ENCODE measurements around the gene RBBP7. TPM values are rescaled to one million over a fixed set of nuclear protein-coding genes. Genes with fewer than 3 reads are reported as not detected.
A peak's percentile ranks its signal among the peaks of the same experiment; 100 is the strongest.
"Not testable (repeated sequence)": the region's sequence is repeated elsewhere in the genome, so short reads cannot be mapped to it uniquely, and the experiment has no call there.

Gene RBBP7
- total RNA-seq, 1 experiment from 2014 or later: 138 TPM

GRCh38 chrX:16870862-16871815 lies 977 bp upstream of the RBBP7 start:
- H3K4me3 ChIP-seq (ENCODE audit: low read length): peak overlapping the region; percentile 68
- DNase-seq: peak; percentile 44
- H3K27me3 ChIP-seq (ENCODE audit: low read length): no peaks in the 10 kb centered on the region
- peak overlapping the region; percentile 39; the same call in 1 of the 2 replicates for H2AFZ ChIP-seq (ENCODE audit: low read length)
- no peaks in the 10 kb centered on the region for H3K9me2 ChIP-seq (replicated peaks; ENCODE audit: insufficient read depth, low read length)
- no peaks in the 10 kb centered on the region; the same call in 1 of the 2 replicates for H4K20me1 ChIP-seq (ENCODE audit: insufficient read depth, low read depth, low read length)
- peaks cover 8% of the 10 kb centered on the region for H3K36me3 ChIP-seq (ENCODE audit: insufficient read depth, low read length)
- H3K9me3 ChIP-seq (ENCODE audit: low read length): no peaks in the 10 kb centered on the region
- peak overlapping the region; percentile 83 for H3K27ac ChIP-seq (ENCODE audit: low read length)
- H3K9ac ChIP-seq (ENCODE audit: low read length): peak overlapping the region; percentile 86
- H3K79me2 ChIP-seq (ENCODE audit: low read length): peaks cover 31% of the 10 kb centered on the region
- H3K4me1 ChIP-seq (ENCODE audit: low read length): peaks cover 32% of the 10 kb centered on the region
- peak overlapping the region; percentile 79 for H3K4me2 ChIP-seq (ENCODE audit: low read depth, low read length, poor library complexity, severe bottlenecking)

GRCh38 chrX:16869393-16870094 lies 618 bp downstream of the RBBP7 start:
- Histone ChIP-seq H3K4me2 (ENCODE audit: low read depth, low read length, poor library complexity, severe bottlenecking) (peak overlapping the region; percentile 65), H3K4me1 (ENCODE audit: low read length) (peaks cover 32% of the 10 kb centered on the region), H3K27me3 (ENCODE audit: low read length) (no peaks in the 10 kb centered on the region), H3K4me3 (ENCODE audit: low read length) (peak overlapping the region; percentile 73), H3K27ac (ENCODE audit: low read length) (peak overlapping the region; percentile 82), H3K9ac (ENCODE audit: low read length) (peak overlapping the region; percentile 82), H3K79me2 (ENCODE audit: low read length) (peaks cover 44% of the 10 kb centered on the region), H2AFZ (ENCODE audit: low read length) (no peak overlapping the region), H3K9me2 (replicated peaks; ENCODE audit: insufficient read depth, low read length) (no peaks in the 10 kb centered on the region), H3K36me3 (ENCODE audit: insufficient read depth, low read length) (peaks cover 16% of the 10 kb centered on the region), H4K20me1 (ENCODE audit: insufficient read depth, low read depth, low read length) (peaks cover 3% of the 10 kb centered on the region; the same call in 1 of the 2 replicates), H3K9me3 (ENCODE audit: low read length) (no peaks in the 10 kb centered on the region)
- peak; percentile 82 for DNase-seq

- H3K9me3 ChIP-seq (ENCODE audit: low read length): no peaks in the 10 kb centered on the region
- H4K20me1 ChIP-seq (ENCODE audit: insufficient read depth, low read depth, low read length): peaks cover 5% of the 10 kb centered on the region; the same call in 1 of the 2 replicates
- H3K36me3 ChIP-seq (ENCODE audit: insufficient read depth, low read length): peaks cover 16% of the 10 kb centered on the region
- no peak overlapping the region for H3K27ac ChIP-seq (ENCODE audit: low read length)
- H3K9ac ChIP-seq (ENCODE audit: low read length): peak overlapping the region; percentile 82
- DNase-seq: no peak
- no peaks in the 10 kb centered on the region for H3K27me3 ChIP-seq (ENCODE audit: low read length)
- H3K4me3 ChIP-seq (ENCODE audit: low read length): peak overlapping the region; percentile 67
- peaks cover 49% of the 10 kb centered on the region for H3K79me2 ChIP-seq (ENCODE audit: low read length)
- H3K9me2 ChIP-seq (replicated peaks; ENCODE audit: insufficient read depth, low read length): no peaks in the 10 kb centered on the region
- peak overlapping the region; percentile 65 for H3K4me2 ChIP-seq (ENCODE audit: low read depth, low read length, poor library complexity, severe bottlenecking)
- no peak overlapping the region for H2AFZ ChIP-seq (ENCODE audit: low read length)
- H3K4me1 ChIP-seq (ENCODE audit: low read length): peaks cover 28% of the 10 kb centered on the region
Measured at GRCh38 chrX:16868920-16869319, 1.2 kb downstream of the RBBP7 start.

- H3K79me2 ChIP-seq (ENCODE audit: low read length): peaks cover 58% of the 10 kb centered on the region
- peaks cover 5% of the 10 kb centered on the region; the same call in 1 of the 2 replicates for H4K20me1 ChIP-seq (ENCODE audit: insufficient read depth, low read depth, low read length)
- peaks cover 17% of the 10 kb centered on the region for H3K36me3 ChIP-seq (ENCODE audit: insufficient read depth, low read length)
- H3K27me3 ChIP-seq (ENCODE audit: low read length): no peaks in the 10 kb centered on the region
- no peak for DNase-seq
- no peak overlapping the region for H2AFZ ChIP-seq (ENCODE audit: low read length)
- no peak overlapping the region for H3K9ac ChIP-seq (ENCODE audit: low read length)
- no peak overlapping the region for H3K27ac ChIP-seq (ENCODE audit: low read length)
- H3K4me1 ChIP-seq (ENCODE audit: low read length): peaks cover 30% of the 10 kb centered on the region
- H3K9me2 ChIP-seq (replicated peaks; ENCODE audit: insufficient read depth, low read length): no peaks in the 10 kb centered on the region
- H3K4me3 ChIP-seq (ENCODE audit: low read length): peak overlapping the region; percentile 67; the same call in 1 of the 2 replicates
- H3K4me2 ChIP-seq (ENCODE audit: low read depth, low read length, poor library complexity, severe bottlenecking): peak overlapping the region; percentile 65
- no peaks in the 10 kb centered on the region for H3K9me3 ChIP-seq (ENCODE audit: low read length)
Measured at GRCh38 chrX:16867947-16868346, 2.2 kb downstream of the RBBP7 start.

- Histone ChIP-seq H3K4me2 (ENCODE audit: low read depth, low read length, poor library complexity, severe bottlenecking) (no peak overlapping the region), H3K79me2 (ENCODE audit: low read length) (peaks cover 80% of the 10 kb centered on the region), H4K20me1 (ENCODE audit: insufficient read depth, low read depth, low read length) (peaks cover 9% of the 10 kb centered on the region; the same call in 1 of the 2 replicates), H3K9me3 (ENCODE audit: low read length) (no peaks in the 10 kb centered on the region), H3K4me1 (ENCODE audit: low read length) (peaks cover 8% of the 10 kb centered on the region; the same call in 1 of the 2 replicates), H3K9me2 (replicated peaks; ENCODE audit: insufficient read depth, low read length) (no peaks in the 10 kb centered on the region), H3K27ac (ENCODE audit: low read length) (no peak overlapping the region), H3K27me3 (ENCODE audit: low read length) (no peaks in the 10 kb centered on the region), H3K9ac (ENCODE audit: low read length) (no peak overlapping the region), H3K4me3 (ENCODE audit: low read length) (no peak overlapping the region), H2AFZ (ENCODE audit: low read length) (no peak overlapping the region), H3K36me3 (ENCODE audit: insufficient read depth, low read length) (peaks cover 35% of the 10 kb centered on the region)
- DNase-seq: no peak
Measured at GRCh38 chrX:16862829-16863228, 7.3 kb downstream of the RBBP7 start.

DNA sequence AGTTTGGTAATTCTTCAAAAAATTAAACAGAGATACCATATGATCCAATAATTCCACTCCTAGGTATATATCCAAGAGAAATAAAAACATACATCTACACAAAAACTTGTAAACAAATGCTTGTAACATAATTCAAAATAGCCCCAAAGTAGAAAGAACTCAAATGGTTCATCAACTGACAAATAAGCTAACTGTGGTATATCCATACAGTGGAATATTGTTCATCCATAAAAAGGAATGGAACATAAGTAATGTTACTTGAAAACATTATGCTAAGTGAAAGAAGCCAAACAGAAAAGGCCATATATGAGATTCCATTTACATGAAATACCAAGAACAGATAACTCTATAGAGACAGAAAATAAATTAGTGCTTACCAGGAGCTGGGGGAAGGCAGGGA lies 13.4 kb downstream of the RBBP7 start:
- Histone ChIP-seq H3K4me3 (ENCODE audit: low read length) (no peak overlapping the region), H4K20me1 (ENCODE audit: insufficient read depth, low read depth, low read length) (peaks cover 6% of the 10 kb centered on the region; the same call in 1 of the 2 replicates), H3K9me3 (ENCODE audit: low read length) (no peaks in the 10 kb centered on the region), H3K9me2 (replicated peaks; ENCODE audit: insufficient read depth, low read length) (no peaks in the 10 kb centered on the region), H3K36me3 (ENCODE audit: insufficient read depth, low read length) (peaks cover 41% of the 10 kb centered on the region), H3K27ac (ENCODE audit: low read length) (peak overlapping the region; percentile 77), H3K79me2 (ENCODE audit: low read length) (peaks cover 60% of the 10 kb centered on the region), H3K9ac (ENCODE audit: low read length) (no peak overlapping the region), H3K4me1 (ENCODE audit: low read length) (peaks cover 17% of the 10 kb centered on the region), H3K27me3 (ENCODE audit: low read length) (no peaks in the 10 kb centered on the region), H3K4me2 (ENCODE audit: low read depth, low read length, poor library complexity, severe bottlenecking) (no peak overlapping the region), H2AFZ (ENCODE audit: low read length) (no peak overlapping the region)
- DNase-seq: no peak

GRCh38 chrX:16856076-16856404 lies 14.1 kb downstream of the RBBP7 start:
- peaks cover 54% of the 10 kb centered on the region for H3K79me2 ChIP-seq (ENCODE audit: low read length)
- H3K27ac ChIP-seq (ENCODE audit: low read length): peak overlapping the region; percentile 77
- H4K20me1 ChIP-seq (ENCODE audit: insufficient read depth, low read depth, low read length); H2AFZ ChIP-seq (ENCODE audit: low read length); H3K9me3 ChIP-seq (ENCODE audit: low read length); H3K9me2 ChIP-seq (replicated peaks; ENCODE audit: insufficient read depth, low read length); H3K27me3 ChIP-seq (ENCODE audit: low read length); H3K4me3 ChIP-seq (ENCODE audit: low read length); H3K9ac ChIP-seq (ENCODE audit: low read length): not testable (repeated sequence)
- peaks cover 17% of the 10 kb centered on the region for H3K4me1 ChIP-seq (ENCODE audit: low read length)
- H3K4me2 ChIP-seq (ENCODE audit: low read depth, low read length, poor library complexity, severe bottlenecking): peak overlapping the region; percentile 60
- H3K36me3 ChIP-seq (ENCODE audit: insufficient read depth, low read length): peaks cover 38% of the 10 kb centered on the region
- DNase-seq: peak; percentile 84

Data from Karpas-422 (cell line).